Thyroid gland (tissue), 4 donors: ENCODE results near the gene OSBPL6.

ENCODE experiments used
- CTCF ChIP-seq, 6 experiments: fragments of 200-600 bp in 3 of 6; fragments of 450-650 bp in 3 of 6; sonication (generic) in 3 of 6; IDR thresholded peaks; one replicate each; pipeline ENCODE4 v1.5.1; 2016 to 2019; ENCODE audit warnings: antibody characterized with exemption in 6 of 6, mild to moderate bottlenecking in 2 of 6, inconsistent platforms in 1 of 6, moderate library complexity in 1 of 6
- POLR2A ChIP-seq, 2 donors: fragments of 450-650 bp; IDR thresholded peaks; one replicate each; pipeline ENCODE4 v1.6.1; 2017; ENCODE audit warnings: antibody characterized with exemption in 2 of 2, mild to moderate bottlenecking in 2 of 2, moderate library complexity in 1 of 2

- TF ChIP-seq POLR2A (IDR thresholded peaks at IDR 0.05) (no peak), CTCF (IDR thresholded peaks at IDR 0.05) (no peak)
These were observed 107.4 kb downstream of the OSBPL6 start for GRCh38 chr2:178301649-178302238.
